Stimulated activated memory B cell treated with anti-CD40 and anti-IgM and Interleukin-4, amounts not matched to agents 10 μg/mL and 1 μg/mL and 100 μg/mL, for 72 hours (primary cell): ENCODE measurements around the gene SH3BP4.

ENCODE experiments used
- ATAC-seq: fragments of 150-1000 bp; cut with Tn5 transposase; 2 replicates; pipeline ENCODE4 v1.10.0; 2021
- H3K27ac Mint-ChIP-seq: one replicate; pipeline ENCODE4 v1.8.0; 2022; ENCODE audit warnings: mild to moderate bottlenecking, mixed read lengths
- H3K27me3 Mint-ChIP-seq: one replicate; pipeline ENCODE4 v1.8.0; 2022; ENCODE audit warnings: mixed read lengths
- H3K36me3 Mint-ChIP-seq: one replicate; pipeline ENCODE4 v1.8.0; 2022; ENCODE audit warnings: mixed read lengths
- H3K4me1 Mint-ChIP-seq: one replicate; pipeline ENCODE4 v1.8.0; 2022; ENCODE audit warnings: mixed read lengths
- H3K4me3 Mint-ChIP-seq: one replicate; pipeline ENCODE4 v1.8.0; 2022; ENCODE audit warnings: mild to moderate bottlenecking, moderate library complexity, mixed read lengths
- H3K9me3 Mint-ChIP-seq: one replicate; pipeline ENCODE4 v1.8.0; 2022; ENCODE audit warnings: mixed read lengths

The SH3BP4 gene

DNA sequence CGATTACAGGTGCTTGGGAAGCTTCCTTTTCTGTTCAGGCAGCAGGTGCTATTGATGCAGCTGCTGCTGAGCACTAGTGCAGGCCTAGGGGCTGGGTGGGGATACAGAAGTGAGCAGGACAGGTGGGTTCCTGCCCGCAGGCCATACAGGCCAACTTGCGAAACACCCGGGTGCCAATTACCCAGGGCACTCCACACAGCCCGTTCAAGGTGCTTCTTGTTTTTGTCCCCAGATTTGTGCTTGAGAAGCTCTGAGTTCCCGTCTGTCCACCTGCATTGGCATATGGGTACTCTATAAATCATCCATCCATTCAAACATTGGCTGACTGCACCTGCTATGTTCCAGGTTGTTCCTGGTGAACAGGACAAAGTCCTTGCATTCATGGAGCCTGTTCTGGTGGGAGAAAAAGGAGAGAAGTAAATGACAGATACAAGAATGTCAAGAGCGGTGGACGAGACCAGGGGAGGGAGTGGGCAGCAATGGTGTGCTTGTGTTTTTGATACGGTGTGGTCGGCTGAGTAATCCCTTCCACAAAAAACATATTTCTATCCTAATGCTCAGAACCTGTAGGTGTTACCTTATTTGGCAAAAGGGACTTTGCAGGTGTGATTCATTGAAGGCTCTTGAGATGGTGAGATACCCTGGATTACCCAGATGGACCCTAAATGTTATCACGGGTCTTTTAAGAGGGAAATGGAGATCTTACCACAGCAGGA, 31.4 kb downstream of the SH3BP4 start:
- Mint-ChIP-seq H3K9me3 (no peaks in the 10 kb centered on the region), H3K27ac (no peak overlapping the region), H3K27me3 (peaks cover 36% of the 10 kb centered on the region), H3K4me3 (no peak overlapping the region), H3K4me1 (peaks cover 7% of the 10 kb centered on the region), H3K36me3 (no peaks in the 10 kb centered on the region)
- no peak for ATAC-seq

- Mint-ChIP-seq H3K36me3 (no peaks in the 10 kb centered on the region), H3K27ac (no peak overlapping the region), H3K4me1 (peaks cover 7% of the 10 kb centered on the region), H3K9me3 (no peaks in the 10 kb centered on the region), H3K27me3 (peaks cover 34% of the 10 kb centered on the region), H3K4me3 (no peak overlapping the region)
- no peak for ATAC-seq
Measured at GRCh38 chr2:234985608-234986245, 33.9 kb downstream of the SH3BP4 start.

- Mint-ChIP-seq H3K36me3 (no peaks in the 10 kb centered on the region), H3K9me3 (no peaks in the 10 kb centered on the region), H3K4me1 (peaks cover 7% of the 10 kb centered on the region), H3K27ac (no peak overlapping the region), H3K27me3 (peaks cover 28% of the 10 kb centered on the region), H3K4me3 (no peak overlapping the region)
- no peak for ATAC-seq
Measured at GRCh38 chr2:234986390-234986789, 34.6 kb downstream of the SH3BP4 start.

- no peak for ATAC-seq
- no peaks in the 10 kb centered on the region for H3K36me3 Mint-ChIP-seq
- peaks cover 20% of the 10 kb centered on the region for H3K27me3 Mint-ChIP-seq
- H3K9me3 Mint-ChIP-seq: no peaks in the 10 kb centered on the region
- peaks cover 5% of the 10 kb centered on the region for H3K4me1 Mint-ChIP-seq
- H3K4me3 Mint-ChIP-seq: no peak overlapping the region
- H3K27ac Mint-ChIP-seq: no peak overlapping the region
Measured at GRCh38 chr2:234986876-234987720, 35.3 kb downstream of the SH3BP4 start.

DNA sequence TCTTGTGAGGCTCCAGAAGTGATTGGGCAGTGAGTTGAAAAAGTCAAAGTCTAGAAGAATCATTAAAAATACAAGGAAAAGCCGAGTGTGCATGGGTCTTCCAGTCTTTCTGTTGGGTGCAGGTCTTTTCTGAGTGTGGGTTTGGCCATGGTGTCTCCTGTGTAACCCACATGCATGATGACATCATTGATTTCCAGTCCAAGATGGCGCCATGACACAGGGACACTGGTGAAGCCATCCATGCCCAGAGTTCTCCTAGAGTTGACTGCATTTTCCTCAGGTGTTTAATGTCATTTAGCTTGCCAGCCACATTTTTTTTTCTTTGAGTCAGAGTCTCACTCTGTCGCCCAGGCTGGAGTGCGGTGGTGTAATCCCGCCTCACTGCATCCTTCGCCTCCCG, 35.9 kb downstream of the SH3BP4 start:
- no peak overlapping the region for H3K27ac Mint-ChIP-seq
- H3K27me3 Mint-ChIP-seq: peaks cover 14% of the 10 kb centered on the region
- H3K36me3 Mint-ChIP-seq: no peaks in the 10 kb centered on the region
- no peak overlapping the region for H3K4me3 Mint-ChIP-seq
- ATAC-seq: no peak
- no peaks in the 10 kb centered on the region for H3K9me3 Mint-ChIP-seq
- H3K4me1 Mint-ChIP-seq: no peaks in the 10 kb centered on the region

DNA sequence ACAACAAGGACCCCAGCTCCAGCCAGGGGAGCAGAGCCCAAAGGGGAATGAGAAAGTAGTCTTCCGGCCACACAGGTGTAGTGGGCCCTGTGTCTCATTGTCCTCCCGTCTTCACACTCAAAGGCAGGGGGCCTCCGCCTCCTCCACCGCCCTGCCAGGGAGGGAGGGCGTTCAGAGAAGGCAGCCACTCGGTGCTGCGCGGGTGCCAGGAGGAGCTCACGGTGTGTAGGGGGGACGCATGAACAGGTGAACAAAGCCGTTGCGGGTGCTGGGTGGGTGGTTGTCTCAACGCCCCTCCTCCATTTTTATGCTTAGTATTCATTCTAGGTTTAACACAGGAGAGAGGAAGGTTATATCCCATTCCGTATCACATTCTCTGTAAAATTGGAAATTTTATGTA, 36.7 kb downstream of the SH3BP4 start:
- no peak for ATAC-seq
- Mint-ChIP-seq H3K9me3 (no peaks in the 10 kb centered on the region), H3K4me3 (no peak overlapping the region), H3K27me3 (peaks cover 7% of the 10 kb centered on the region), H3K4me1 (peaks cover 5% of the 10 kb centered on the region), H3K27ac (no peak overlapping the region), H3K36me3 (no peaks in the 10 kb centered on the region)

DNA sequence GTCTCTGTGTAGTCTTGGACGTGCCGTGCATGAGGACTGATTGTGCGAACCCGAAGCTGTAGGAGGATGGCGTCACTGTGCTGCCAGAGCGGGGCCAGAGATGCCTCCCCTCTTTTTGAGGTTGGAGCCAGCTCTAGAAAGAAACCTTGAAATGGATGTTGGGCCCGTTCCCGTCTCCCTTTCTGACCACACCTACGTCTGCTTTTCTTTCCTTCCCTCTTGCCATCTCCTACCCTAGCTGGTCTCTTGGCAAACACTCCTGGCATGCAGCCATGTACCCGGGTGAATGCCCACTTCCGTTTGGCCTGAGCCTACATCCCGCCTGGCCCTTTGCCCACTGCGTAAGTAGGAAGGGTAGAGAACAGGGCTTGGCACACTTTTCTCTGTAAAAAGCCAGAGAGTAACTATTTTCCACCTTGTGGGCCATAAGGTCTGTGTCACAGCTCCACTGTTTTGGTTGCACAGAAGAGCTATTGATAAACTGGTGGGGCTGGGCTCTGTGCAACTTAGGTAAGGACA, 37.4 kb downstream of the SH3BP4 start:
- Mint-ChIP-seq H3K27ac (no peak overlapping the region), H3K36me3 (no peaks in the 10 kb centered on the region), H3K4me1 (peaks cover 13% of the 10 kb centered on the region), H3K4me3 (no peak overlapping the region), H3K9me3 (no peaks in the 10 kb centered on the region), H3K27me3 (no peaks in the 10 kb centered on the region)
- ATAC-seq: no peak

GRCh38 chr2:234990300-234990699, 38.5 kb downstream of the SH3BP4 start:
- peaks cover 2% of the 10 kb centered on the region for H3K27me3 Mint-ChIP-seq

GRCh38 chr2:234991290-234991689, 39.5 kb downstream of the SH3BP4 start:
- Mint-ChIP-seq H3K36me3 (no peaks in the 10 kb centered on the region), H3K27me3 (peaks cover 12% of the 10 kb centered on the region), H3K4me3 (no peak overlapping the region), H3K27ac (no peak overlapping the region), H3K4me1 (peaks cover 18% of the 10 kb centered on the region), H3K9me3 (no peaks in the 10 kb centered on the region)
- ATAC-seq: no peak

More at GRCh38 chr2:234990300-234990699, 38.5 kb downstream of the SH3BP4 start:
- H3K4me1 Mint-ChIP-seq: peaks cover 18% of the 10 kb centered on the region
- H3K27ac Mint-ChIP-seq: no peak overlapping the region
- no peak overlapping the region for H3K4me3 Mint-ChIP-seq
- H3K36me3 Mint-ChIP-seq: no peaks in the 10 kb centered on the region
- ATAC-seq: no peak
- no peaks in the 10 kb centered on the region for H3K9me3 Mint-ChIP-seq

- peaks cover 16% of the 10 kb centered on the region for H3K27me3 Mint-ChIP-seq
- H3K36me3 Mint-ChIP-seq: no peaks in the 10 kb centered on the region
- no peak overlapping the region for H3K27ac Mint-ChIP-seq
- no peaks in the 10 kb centered on the region for H3K9me3 Mint-ChIP-seq
- H3K4me3 Mint-ChIP-seq: no peak overlapping the region
- peaks cover 18% of the 10 kb centered on the region for H3K4me1 Mint-ChIP-seq
- no peak for ATAC-seq
Measured at GRCh38 chr2:234991793-234992192, 40.0 kb downstream of the SH3BP4 start.

- Mint-ChIP-seq H3K27ac (no peak overlapping the region), H3K27me3 (peaks cover 16% of the 10 kb centered on the region), H3K9me3 (no peaks in the 10 kb centered on the region), H3K4me3 (no peak overlapping the region), H3K36me3 (no peaks in the 10 kb centered on the region), H3K4me1 (peaks cover 18% of the 10 kb centered on the region)
- ATAC-seq: no peak
Measured at GRCh38 chr2:234992196-234992595, 40.4 kb downstream of the SH3BP4 start.

GRCh38 chr2:234992624-234993349, 41.0 kb downstream of the SH3BP4 start:
- peaks cover 18% of the 10 kb centered on the region for H3K4me1 Mint-ChIP-seq
- no peaks in the 10 kb centered on the region for H3K9me3 Mint-ChIP-seq
- no peaks in the 10 kb centered on the region for H3K36me3 Mint-ChIP-seq
- H3K4me3 Mint-ChIP-seq: no peak overlapping the region
- no peak overlapping the region for H3K27ac Mint-ChIP-seq
- H3K27me3 Mint-ChIP-seq: peaks cover 16% of the 10 kb centered on the region
- ATAC-seq: no peak

GRCh38 chr2:234993541-234993981, 41.7 kb downstream of the SH3BP4 start:
- no peak overlapping the region for H3K27ac Mint-ChIP-seq
- peak; percentile 79 for ATAC-seq
- no peaks in the 10 kb centered on the region for H3K36me3 Mint-ChIP-seq
- H3K27me3 Mint-ChIP-seq: peaks cover 16% of the 10 kb centered on the region
- peaks cover 18% of the 10 kb centered on the region for H3K4me1 Mint-ChIP-seq
- no peaks in the 10 kb centered on the region for H3K9me3 Mint-ChIP-seq
- H3K4me3 Mint-ChIP-seq: peak overlapping the region; percentile 61

GRCh38 chr2:234994438-234995321, 42.9 kb downstream of the SH3BP4 start:
- Mint-ChIP-seq H3K9me3 (no peaks in the 10 kb centered on the region), H3K4me3 (no peak overlapping the region), H3K4me1 (peaks cover 18% of the 10 kb centered on the region), H3K27ac (no peak overlapping the region), H3K27me3 (peaks cover 16% of the 10 kb centered on the region), H3K36me3 (no peaks in the 10 kb centered on the region)
- no peak for ATAC-seq
